Glutamatergic neuron (in vitro differentiated cells): ENCODE data around the gene IGFBP4. TPM values are rescaled to one million over a fixed set of nuclear protein-coding genes. Genes with fewer than 3 reads are reported as not detected.

Experiments
- DNase-seq: peaks from one replicate; pipeline ENCODE4 v3.0.0; 2022
- H3K27ac Mint-ChIP-seq: one replicate; pipeline ENCODE4 v1.8.0; 2020; ENCODE audit warnings: mild to moderate bottlenecking, mixed read lengths, inconsistent platforms; ENCODE audit not compliant: unreplicated experiment
- H3K27me3 Mint-ChIP-seq: one replicate; pipeline ENCODE4 v1.8.0; 2020; ENCODE audit warnings: mild to moderate bottlenecking, moderate library complexity, mixed read lengths, inconsistent platforms; ENCODE audit not compliant: unreplicated experiment
- H3K36me3 Mint-ChIP-seq: one replicate; pipeline ENCODE4 v1.8.0; 2020; ENCODE audit warnings: mild to moderate bottlenecking, mixed read lengths, inconsistent platforms; ENCODE audit not compliant: unreplicated experiment
- H3K4me1 Mint-ChIP-seq: one replicate; pipeline ENCODE4 v1.8.0; 2020; ENCODE audit warnings: mild to moderate bottlenecking, low read depth, mixed read lengths, inconsistent platforms; ENCODE audit not compliant: unreplicated experiment
- H3K4me3 Mint-ChIP-seq: one replicate; pipeline ENCODE4 v1.8.0; 2020; ENCODE audit warnings: mild to moderate bottlenecking, mixed read lengths, inconsistent platforms; ENCODE audit not compliant: unreplicated experiment
- H3K9me3 Mint-ChIP-seq: one replicate; pipeline ENCODE4 v1.8.0; 2020; ENCODE audit warnings: mild to moderate bottlenecking, moderate library complexity, mixed read lengths, inconsistent platforms; ENCODE audit not compliant: unreplicated experiment
- total RNA-seq: library from RNA; stranded (reverse); fragmentation: NEBNext Ultra II Directional; extraction: Animal tissue kit (Norgen Biotek cat#: 25700); gene quantifications from one replicate; pipeline ENCODE4 v1.2.1, GENCODE V29; 2021; ENCODE audit not compliant: unreplicated experiment
- TF ChIP-seq, protein P1 (sequence below): fragments of 200-600 bp; sonication (generic); IDR thresholded peaks from one replicate; pipeline ENCODE4 v1.5.0; 2021; ENCODE audit not compliant: partially characterized antibody, unreplicated experiment

The IGFBP4 gene
- total RNA-seq, 1 donor from 2014 or later, result 1.9 TPM

DNA sequence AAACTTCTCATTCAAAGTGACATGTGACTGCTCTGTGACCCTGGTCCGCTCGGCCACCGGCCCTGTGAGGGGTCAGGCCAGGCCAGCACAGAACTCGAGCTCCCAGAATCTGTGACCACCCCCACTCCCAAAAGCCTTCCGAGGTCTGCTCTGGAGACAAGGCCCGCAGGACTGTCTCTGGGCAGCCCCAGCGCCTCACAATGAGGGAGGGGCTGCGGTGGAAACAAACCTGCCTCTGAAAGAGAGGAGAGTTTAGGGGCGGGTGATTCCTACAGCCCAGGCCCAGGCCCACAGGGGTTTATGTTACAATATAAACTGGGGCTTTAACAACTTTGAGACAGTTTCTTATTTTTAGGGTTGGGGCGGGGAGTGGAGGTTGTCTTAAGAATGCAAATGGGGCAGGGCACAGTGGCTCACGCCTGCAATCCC is 19.9 kb downstream of the IGFBP4 start:
- Mint-ChIP-seq H3K27ac (no peak overlapping the region), H3K4me1 (peaks cover 11% of the 10 kb centered on the region), H3K4me3 (no peak overlapping the region), H3K36me3 (no peaks in the 10 kb centered on the region), H3K27me3 (peaks cover 2% of the 10 kb centered on the region), H3K9me3 (peaks cover 4% of the 10 kb centered on the region)
- TF ChIP-seq, protein P1, sequence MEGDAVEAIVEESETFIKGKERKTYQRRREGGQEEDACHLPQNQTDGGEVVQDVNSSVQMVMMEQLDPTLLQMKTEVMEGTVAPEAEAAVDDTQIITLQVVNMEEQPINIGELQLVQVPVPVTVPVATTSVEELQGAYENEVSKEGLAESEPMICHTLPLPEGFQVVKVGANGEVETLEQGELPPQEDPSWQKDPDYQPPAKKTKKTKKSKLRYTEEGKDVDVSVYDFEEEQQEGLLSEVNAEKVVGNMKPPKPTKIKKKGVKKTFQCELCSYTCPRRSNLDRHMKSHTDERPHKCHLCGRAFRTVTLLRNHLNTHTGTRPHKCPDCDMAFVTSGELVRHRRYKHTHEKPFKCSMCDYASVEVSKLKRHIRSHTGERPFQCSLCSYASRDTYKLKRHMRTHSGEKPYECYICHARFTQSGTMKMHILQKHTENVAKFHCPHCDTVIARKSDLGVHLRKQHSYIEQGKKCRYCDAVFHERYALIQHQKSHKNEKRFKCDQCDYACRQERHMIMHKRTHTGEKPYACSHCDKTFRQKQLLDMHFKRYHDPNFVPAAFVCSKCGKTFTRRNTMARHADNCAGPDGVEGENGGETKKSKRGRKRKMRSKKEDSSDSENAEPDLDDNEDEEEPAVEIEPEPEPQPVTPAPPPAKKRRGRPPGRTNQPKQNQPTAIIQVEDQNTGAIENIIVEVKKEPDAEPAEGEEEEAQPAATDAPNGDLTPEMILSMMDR, result no peak
- DNase-seq, result no peak

DNA sequence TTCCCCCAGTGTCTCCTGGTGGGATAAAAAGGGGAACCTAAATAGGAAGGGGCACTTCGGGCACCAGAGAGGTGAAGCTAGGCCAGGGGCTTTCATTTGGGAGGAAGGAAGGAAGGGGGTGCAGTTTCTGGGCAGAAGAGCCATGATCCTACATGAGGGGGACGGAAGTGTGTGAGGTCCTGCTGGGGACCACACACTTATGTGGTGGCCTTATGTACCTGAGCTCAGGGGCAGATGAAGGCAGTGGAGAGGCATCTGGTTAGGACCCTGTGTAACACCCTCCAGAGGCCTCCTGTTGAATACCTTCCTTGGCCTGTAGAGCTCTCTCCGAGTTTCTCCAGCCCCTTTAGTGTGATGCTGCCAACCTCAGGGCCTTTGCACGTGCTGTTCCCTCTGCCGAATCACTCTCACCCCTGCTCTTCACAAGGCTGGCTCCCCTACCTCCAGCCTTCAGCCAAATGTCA is 21.2 kb downstream of the IGFBP4 start:
- DNase-seq, result no peak
- Mint-ChIP-seq H3K9me3 (peaks cover 2% of the 10 kb centered on the region), H3K4me3 (no peak overlapping the region), H3K4me1 (peaks cover 5% of the 10 kb centered on the region), H3K36me3 (no peaks in the 10 kb centered on the region), H3K27ac (no peak overlapping the region), H3K27me3 (peaks cover 3% of the 10 kb centered on the region)
- TF ChIP-seq, protein P1, result no peak

DNA sequence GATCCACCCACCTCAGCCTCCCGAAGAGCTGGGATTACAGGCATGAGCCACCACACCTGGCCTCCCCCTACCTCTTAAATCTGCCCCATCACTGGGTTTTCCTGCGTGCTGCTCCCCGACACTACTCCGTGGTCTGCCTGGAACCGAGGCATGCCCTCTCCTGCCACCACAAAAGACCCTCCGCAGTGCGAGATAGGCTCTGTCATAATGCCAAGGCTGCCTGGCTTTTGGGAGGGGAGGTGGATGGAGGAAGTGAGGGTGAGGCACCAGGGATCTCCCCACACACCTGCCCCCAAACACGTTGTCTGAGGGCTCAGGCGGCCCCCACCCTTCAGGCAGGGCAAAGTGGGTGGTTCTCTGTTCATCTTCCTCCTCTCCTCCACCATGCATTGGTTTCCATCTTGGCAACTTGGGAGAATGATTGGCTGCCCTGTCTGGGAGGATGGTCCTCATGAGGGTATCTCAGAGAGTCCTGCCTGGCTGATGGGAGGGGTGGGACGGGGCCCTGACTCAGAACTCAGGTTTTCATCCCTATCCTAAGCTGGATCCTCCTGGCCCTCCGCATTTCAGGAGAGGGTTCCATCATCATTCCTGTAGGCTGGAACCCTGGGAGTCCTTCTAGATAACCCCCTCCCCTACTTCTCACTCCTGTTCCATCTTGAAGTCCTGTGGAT is 23.2 kb downstream of the IGFBP4 start:
- TF ChIP-seq, protein P1, result no peak
- no peak for DNase-seq
- H3K36me3 Mint-ChIP-seq, result no peaks in the 10 kb centered on the region
- H3K4me3 Mint-ChIP-seq, result no peak overlapping the region
- peaks cover 5% of the 10 kb centered on the region for H3K4me1 Mint-ChIP-seq
- peaks cover 4% of the 10 kb centered on the region for H3K9me3 Mint-ChIP-seq
- H3K27me3 Mint-ChIP-seq, result peaks cover 6% of the 10 kb centered on the region
- H3K27ac Mint-ChIP-seq, result no peak overlapping the region

DNA sequence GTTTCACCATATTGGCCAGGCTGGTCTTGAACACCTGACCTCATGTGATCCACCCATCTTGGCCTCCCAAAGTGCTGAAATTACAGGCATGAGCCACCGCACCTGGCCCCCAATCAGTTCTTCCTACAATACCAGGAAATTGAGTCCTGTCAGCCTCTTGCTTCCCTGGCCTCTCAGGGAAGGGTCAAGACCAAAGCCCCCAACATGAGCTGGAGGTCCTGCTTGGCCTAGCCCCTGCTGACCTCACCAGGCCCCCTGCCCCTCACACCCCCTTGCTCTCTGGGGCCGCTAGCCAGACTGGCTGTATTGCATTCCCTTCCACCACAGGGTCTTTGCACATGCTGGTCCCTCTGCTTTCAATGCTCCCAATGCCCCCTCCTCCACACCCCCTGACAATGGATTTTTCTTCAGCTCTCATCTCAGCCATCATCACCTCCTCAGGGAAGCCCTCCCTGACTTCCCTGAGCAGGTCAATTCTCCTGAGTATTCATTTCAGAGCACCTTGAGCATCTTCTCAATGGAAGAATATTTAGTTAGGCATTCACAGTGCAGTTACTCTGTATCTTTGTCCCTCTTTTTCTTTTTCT is 24.1 kb downstream of the IGFBP4 start:
- TF ChIP-seq, protein P1, result no peak
- Mint-ChIP-seq H3K4me1 (peaks cover 1% of the 10 kb centered on the region), H3K9me3 (peaks cover 5% of the 10 kb centered on the region), H3K27ac (no peak overlapping the region), H3K4me3 (no peak overlapping the region), H3K27me3 (peaks cover 8% of the 10 kb centered on the region), H3K36me3 (no peaks in the 10 kb centered on the region)
- DNase-seq, result no peak

DNA sequence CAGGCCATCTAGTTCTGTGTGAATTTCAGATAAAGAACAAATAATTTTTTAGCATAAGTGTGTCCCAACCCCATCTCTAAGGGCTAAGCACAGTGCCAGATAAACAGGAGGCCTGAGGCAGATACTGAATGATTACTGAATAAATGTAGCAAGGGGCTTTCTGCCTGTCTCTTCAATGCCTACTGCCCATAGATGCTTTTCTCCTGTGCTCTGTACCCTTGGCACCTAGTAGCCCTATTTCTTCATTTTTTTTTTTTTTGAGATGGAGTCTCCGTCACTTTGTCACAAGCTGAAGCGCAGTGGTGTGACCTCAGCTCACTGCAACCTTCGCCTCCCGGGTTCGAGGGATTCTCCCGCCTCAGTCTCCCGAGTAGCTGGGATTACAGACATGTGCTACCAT is 25.3 kb downstream of the IGFBP4 start:
- no peak overlapping the region for H3K4me3 Mint-ChIP-seq
- no peak for DNase-seq
- H3K4me1 Mint-ChIP-seq, result no peaks in the 10 kb centered on the region
- H3K9me3 Mint-ChIP-seq, result peaks cover 5% of the 10 kb centered on the region
- H3K36me3 Mint-ChIP-seq, result no peaks in the 10 kb centered on the region
- H3K27me3 Mint-ChIP-seq, result peaks cover 8% of the 10 kb centered on the region
- no peak overlapping the region for H3K27ac Mint-ChIP-seq
- TF ChIP-seq, protein P1, result no peak
